GM18526 (cell line): Measurements from ENCODE around the gene SRRM1.

Experiments used
- POLR2A ChIP-seq: IDR thresholded peaks from 3 replicates; pipeline ENCODE4 v1.6.1; 2011; ENCODE audit not compliant: insufficient read length; ENCODE audit errors: extremely low read depth

The SRRM1 gene

GRCh38 chr1:24702511-24703293 lies 59.6 kb downstream of the SRRM1 start:
- TF ChIP-seq POLR2A = no peak

GRCh38 chr1:24704411-24705259 lies 61.5 kb downstream of the SRRM1 start:
- no peak for TF ChIP-seq POLR2A

GRCh38 chr1:24705260-24706073 lies 62.4 kb downstream of the SRRM1 start:
- TF ChIP-seq POLR2A = no peak

- TF ChIP-seq POLR2A = no peak
Measured at GRCh38 chr1:24707687-24708086, 64.6 kb downstream of the SRRM1 start.

- no peak for TF ChIP-seq POLR2A
Measured at GRCh38 chr1:24708938-24709337, 65.8 kb downstream of the SRRM1 start.

- TF ChIP-seq POLR2A = no peak
Measured at GRCh38 chr1:24709791-24710441, 66.8 kb downstream of the SRRM1 start.

- TF ChIP-seq POLR2A = no peak
Measured at GRCh38 chr1:24711329-24711728, 68.2 kb downstream of the SRRM1 start.

- TF ChIP-seq POLR2A = no peak
Measured at GRCh38 chr1:24713176-24713575, 70.1 kb downstream of the SRRM1 start.

GRCh38 chr1:24713736-24714135 lies 70.6 kb downstream of the SRRM1 start:
- no peak for TF ChIP-seq POLR2A

- no peak for TF ChIP-seq POLR2A
Measured at GRCh38 chr1:24714859-24715520, 71.9 kb downstream of the SRRM1 start.

GRCh38 chr1:24715658-24716057 lies 72.6 kb downstream of the SRRM1 start:
- no peak for TF ChIP-seq POLR2A

- no peak for TF ChIP-seq POLR2A
Measured at GRCh38 chr1:24717887-24718650, 75.0 kb downstream of the SRRM1 start.

GRCh38 chr1:24720152-24720551 lies 77.0 kb downstream of the SRRM1 start:
- TF ChIP-seq POLR2A = no peak

- no peak for TF ChIP-seq POLR2A
Measured at GRCh38 chr1:24721533-24721932, 78.4 kb downstream of the SRRM1 start.
